HG02885 (cell line): ENCODE results near the gene TRIM4.
"Not testable (repeated sequence)": the region's sequence is repeated elsewhere in the genome, so short reads cannot be mapped to it uniquely, and the experiment has no call there.

Experiments
- ATAC-seq: cut with Tn5 transposase; IDR thresholded peaks from one replicate; pipeline ENCODE4 v1.9.1; 2021; ENCODE audit warnings: mild to moderate bottlenecking; ENCODE audit not compliant: unreplicated experiment, poor library complexity

The TRIM4 gene

DNA sequence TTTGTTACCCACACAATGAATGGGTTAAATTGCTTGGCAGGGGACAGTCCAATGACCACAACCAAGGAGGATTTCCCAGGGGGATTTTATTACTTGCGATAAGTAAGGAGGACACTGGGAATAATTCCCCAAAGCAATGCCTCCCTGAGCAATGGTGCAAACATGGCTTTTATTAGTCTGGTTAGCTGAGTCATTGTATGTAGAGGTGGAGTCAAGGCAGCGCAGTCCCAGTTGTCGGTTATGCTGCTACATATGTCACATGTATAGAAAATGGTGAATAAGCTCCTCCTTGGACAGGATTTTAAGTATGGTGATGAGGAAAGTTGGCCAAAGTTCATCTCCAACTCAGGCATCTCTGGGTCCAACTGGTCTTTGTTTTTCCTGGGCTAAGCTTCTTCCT is 3.9 kb upstream of the TRIM4 start:
- no peak for ATAC-seq

DNA sequence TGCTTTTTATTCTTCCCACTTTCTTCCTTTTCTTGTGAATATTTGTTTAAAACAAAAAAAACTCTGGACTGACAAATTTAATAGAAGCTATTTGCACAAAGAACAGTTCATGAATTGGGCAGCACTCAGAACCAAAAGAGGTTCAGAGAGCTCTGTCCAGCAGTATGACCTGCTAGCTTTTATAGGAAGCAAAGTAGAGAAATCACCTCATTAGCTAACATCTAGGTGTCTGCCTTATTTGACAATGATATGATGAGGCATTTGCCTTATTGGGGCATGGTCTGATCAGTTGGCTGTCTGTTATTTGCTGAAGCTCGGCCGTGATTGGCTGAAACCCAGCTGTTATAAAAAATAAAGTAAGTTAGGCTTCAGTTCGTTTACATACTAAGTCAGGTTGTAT is 819 bp upstream of the TRIM4 start:
- no peak for ATAC-seq

DNA sequence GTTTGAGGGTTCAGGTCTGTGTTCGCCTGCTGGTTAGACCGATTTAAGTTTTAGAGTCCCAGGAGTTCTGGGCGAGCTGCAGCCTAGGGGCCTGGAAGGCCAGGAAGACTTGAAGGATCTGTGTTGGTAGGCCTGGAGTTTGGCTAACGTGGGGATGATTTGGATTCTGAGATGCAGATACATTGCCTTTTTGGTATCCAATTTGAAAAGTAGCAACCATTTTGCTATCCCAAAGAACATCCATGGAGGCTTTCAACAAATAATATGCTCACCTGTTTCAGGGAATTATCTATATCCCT is 433 bp upstream of the TRIM4 start:
- no peak for ATAC-seq

DNA sequence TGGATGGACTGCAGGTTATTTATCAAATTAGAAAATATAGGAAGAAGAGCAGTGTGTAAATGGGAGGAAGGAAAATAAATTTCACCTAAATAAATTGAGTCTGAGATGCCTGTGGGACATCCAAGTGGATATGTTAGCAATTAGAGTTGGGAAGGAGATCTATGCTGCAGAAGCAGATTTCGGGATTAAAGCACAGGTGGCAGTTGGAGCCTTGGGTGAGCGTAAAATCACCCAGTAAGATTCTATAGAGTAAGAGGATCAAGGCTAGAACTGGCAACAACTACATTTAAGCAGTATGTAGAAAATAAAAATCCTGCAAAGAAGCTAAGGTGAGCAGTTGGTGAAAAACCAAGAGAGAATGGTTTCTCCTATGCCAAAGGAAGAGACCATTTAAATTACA is 8.4 kb downstream of the TRIM4 start:
- ATAC-seq: no peak

DNA sequence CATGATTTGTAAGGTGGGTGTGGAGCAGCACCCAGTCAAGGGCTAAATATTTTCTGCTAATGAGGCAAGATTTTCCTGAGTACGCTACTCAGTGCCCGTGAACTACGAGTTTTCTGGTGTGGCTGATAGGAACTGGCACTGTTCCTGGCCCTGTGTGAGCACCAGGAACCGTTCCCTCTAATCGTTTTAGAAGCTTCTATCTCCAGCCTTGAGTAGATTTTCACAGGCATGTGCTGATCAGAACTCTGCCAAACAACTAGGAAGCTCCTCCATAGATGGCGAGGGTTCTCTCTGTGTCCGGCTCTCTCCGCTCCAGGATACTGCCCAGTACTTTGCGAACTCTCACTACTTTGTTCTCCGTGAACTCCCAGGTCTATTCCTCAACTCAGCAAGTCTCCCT is 17.7 kb downstream of the TRIM4 start:
- no peak for ATAC-seq

DNA sequence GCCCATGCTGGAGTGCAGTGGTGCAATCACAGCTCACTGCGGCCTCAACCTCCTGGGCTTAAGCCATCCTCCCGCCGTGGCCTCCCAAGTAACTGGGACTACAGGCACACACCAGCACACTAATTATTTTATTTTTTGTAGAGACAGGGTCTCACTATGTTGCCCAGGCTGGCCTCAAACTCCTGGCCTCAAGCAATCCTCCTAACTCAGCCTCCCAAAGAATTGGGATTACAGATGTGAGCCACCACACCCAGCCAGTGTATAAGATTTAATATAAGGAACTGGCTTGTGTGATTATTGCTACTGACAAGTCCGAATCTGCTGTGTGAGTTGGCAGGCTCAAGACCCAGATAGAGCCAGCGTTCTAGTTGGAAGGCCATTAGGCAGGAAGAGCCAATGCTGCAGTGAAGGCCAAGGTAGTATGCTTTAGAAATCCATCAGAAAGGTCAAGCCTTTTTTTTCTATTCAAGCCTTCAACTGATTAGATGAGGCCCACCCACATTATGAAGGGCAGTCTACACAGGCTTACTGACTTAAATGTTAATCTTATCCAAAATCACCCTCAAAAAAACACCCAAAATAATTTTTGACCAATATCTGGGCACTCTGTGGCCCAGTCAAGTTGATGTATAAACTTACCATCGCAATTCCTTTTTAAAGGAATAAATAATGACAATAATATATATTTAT is 19.4 kb downstream of the TRIM4 start:
- ATAC-seq: no peak

DNA sequence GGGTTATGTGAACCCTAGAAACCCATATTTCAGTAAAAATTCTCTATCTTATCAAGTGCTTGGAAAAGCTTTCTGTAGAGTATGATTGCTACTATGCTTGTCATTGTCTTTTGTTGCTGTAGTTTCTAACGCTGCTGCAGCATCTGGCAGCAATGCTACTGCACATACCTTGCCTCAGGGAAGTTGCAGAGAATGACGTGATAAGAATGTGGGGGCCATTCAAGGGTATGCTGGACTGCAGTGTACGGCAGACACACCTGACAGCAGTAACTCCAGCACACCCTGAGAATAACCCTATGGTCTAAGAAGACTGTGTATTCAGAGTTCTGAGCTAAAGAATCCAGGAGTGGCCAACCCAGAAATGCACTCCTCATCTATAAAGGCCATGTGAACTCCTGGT is 20.5 kb downstream of the TRIM4 start:
- ATAC-seq: no peak

DNA sequence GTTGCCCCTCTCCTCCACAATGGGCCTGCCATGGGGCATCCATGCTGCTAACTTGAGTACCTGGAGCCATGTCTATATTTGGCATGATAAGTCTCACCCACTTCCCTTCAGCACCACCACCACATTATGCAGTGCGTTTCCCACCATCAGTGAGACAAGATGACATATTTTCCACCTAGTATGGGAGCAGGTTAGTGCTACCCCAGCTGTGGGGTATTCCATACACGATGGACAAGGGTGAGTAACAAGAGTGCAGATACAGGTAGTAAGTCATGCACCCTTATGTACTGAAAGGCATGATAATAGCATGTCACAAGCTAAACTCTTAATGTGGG is 21.3 kb downstream of the TRIM4 start:
- ATAC-seq: no peak

DNA sequence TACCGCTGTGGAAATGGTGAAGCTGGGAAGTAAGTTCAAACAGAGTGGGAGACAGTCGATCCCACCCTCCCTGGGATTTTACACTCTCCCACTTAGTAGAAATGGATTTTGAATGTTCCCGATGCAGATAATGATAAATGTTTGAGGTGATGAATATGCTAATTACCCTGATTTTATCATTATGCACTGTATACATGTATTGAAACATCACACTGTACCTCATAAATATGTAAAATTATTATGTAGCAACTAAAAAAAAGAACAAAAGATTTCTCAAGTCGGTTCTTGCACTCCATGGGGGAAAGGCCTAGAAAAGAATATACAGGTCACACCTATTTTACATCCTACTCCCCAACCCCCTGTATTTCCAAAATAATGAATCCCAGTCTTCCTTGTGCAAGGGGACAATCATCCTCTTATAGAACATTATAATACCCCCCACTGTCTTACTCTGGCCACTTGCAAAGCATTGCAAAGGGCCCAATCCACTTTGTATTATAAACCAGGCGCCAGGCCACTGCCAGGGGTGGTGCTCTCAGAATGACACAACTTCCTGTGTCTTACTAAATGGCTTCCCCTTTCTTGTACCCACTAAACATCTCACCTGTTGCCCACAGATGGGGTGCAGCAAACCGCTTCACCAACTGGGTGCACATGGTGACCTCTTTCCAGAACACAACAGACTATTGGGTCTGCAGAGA is 21.9 kb downstream of the TRIM4 start:
- no peak for ATAC-seq

DNA sequence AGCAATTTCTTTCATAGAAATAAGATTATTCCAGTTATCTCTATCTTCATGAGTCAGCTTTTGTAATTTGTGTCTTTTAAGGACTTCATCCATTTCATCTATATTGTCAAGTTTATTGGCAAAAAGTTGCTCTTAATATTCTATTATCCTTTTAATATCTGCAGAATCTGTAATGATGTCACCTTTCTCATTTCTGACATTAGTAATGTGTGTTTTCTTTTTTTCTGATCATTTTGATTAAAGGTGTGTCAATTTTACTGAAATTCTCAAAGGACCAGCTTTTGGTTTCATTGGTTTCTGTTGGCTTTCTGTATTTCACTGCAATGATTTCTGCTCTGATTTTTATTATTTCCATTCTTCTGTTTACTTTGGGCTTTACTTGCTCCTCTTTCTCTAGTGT is 24.6 kb downstream of the TRIM4 start:
- ATAC-seq: no peak

DNA sequence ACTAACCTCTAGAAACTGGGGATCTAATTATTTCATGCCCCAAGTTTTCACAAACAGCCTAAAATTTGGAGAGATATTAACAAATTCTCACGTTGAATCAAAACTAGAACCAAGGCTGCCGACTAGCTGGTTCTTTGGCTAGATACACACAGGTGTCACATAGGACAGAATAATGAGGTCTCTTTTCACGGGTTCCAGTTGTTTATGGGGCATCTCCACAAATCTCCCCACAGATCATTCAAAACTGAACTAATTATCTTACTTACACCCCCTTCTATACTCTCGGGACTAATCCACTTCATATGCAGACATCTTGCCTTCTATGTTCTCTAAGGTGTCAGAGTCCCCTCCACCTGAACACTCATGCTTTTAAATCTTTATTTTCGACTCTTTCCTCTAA is 26.1 kb downstream of the TRIM4 start:
- ATAC-seq: no peak

DNA sequence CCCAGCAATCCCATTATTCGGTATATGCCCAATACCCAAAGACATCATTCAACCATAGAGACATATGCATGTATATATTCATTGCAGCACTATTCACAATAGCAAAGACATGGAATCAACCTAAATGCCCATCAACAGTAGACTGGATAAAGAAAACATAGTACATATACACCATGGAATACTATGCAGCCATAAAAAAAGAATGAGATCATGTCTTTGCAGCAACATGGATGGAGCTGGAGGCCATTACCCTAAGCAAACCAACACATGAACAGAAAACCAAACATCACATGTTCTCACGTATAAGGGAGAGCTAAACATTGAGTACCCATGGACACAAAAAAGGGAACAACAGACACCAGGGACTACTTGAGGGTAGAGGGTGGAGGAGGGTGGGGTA is 29.0 kb downstream of the TRIM4 start:
- not testable (repeated sequence) for ATAC-seq

DNA sequence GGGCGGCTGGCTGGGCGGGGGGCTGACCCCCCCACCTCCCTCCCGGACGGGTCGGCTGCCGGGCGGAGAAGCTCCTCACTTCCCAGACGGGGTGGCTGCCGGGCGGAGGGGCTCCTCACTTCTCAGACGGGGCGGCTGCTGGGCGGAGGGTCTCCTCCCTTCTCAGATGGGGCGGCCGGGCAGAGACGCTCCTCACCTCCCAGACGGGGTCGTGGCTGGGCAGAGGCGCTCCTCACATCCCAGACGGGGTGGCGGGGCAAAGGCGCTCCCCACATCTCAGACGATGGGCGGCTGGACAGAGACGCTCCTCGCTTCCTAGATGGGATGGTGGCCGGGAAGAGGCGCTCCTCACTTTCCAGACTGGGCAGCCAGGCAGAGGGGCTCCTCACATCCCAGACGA is 31.0 kb downstream of the TRIM4 start:
- ATAC-seq: not testable (repeated sequence)

DNA sequence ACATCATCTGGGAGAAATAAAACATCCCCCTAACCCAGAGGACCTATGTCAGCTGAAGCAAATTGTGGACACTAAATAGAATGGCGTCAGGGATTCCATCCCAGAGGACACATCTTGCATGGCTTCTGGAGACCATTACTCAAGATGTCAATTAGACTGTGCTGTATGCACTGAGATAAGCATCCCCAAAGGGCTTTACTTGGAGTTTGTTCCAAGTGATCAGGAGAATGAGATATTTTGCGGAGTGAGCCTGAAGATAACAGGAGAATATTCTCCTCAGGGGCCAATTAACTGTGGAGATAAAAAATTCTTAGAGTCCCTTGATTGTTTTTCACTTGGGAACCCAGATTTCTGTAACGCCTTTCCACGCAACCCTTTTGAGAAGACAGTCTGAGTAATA is 38.0 kb downstream of the TRIM4 start:
- no peak for ATAC-seq

DNA sequence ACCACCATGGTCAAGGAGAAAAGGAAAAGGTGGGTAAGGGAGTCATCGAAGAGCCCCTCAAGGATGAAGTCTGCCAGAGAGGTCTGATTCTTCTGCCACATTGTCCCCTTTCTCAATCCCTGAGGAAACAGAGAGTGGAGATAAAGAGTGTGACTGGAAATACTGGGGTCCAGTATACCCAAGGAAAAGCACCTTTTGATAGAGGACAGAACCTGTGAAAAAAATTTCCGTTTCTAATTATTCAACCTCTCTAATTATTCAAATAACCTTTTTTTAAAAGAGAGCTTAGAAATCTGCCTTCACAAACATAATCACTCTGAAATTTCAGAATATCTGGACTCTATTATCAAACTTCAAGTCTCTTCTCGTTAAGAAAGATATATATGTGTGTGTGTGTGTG is 42.4 kb downstream of the TRIM4 start, which contains the start of gene OR2AE1:
Gene OR2AE1, minus strand, starts transcription at position 101 of the 400 bp plus-strand sequence. Its CDS starts 0 bp downstream, at position 101.
- no peak for ATAC-seq

DNA sequence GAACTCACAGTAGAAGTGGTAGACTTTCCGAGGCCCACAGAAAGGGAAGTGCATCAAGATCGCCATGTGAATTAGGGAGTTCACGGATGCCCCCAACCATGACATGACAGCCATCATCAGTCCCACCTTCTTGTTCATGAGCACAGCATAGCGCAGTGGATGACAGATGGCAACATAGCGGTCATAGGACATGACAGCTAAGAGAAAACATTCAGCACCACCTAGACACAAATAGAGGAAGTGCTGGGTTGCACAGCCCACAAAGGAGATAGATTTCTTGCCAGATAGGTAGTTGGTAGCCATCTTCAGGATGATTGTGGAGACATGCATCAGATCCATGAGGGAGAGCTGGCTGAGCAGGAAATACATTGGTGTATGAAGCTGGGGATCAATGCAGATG is 42.8 kb downstream of the TRIM4 start:
- no peak for ATAC-seq

DNA sequence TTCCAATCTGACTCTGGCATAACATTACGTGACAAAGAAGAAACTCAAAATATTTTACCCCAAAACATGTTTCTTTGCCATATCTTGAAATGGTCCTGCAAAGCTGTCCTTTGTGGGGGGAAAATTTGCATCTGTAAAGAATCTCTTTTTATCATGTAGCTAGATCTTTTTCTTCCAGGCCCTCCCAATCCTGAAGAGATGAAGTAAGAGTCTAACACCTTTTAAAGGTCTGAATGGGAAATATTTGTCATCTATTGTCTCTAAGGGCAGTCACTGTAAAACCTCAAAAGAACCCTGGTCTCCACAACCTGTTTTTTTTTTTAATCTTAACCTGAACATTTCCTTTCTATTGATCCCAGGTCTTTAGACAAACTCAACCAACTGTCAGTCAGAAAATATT is 51.1 kb downstream of the TRIM4 start:
- no peak for ATAC-seq

DNA sequence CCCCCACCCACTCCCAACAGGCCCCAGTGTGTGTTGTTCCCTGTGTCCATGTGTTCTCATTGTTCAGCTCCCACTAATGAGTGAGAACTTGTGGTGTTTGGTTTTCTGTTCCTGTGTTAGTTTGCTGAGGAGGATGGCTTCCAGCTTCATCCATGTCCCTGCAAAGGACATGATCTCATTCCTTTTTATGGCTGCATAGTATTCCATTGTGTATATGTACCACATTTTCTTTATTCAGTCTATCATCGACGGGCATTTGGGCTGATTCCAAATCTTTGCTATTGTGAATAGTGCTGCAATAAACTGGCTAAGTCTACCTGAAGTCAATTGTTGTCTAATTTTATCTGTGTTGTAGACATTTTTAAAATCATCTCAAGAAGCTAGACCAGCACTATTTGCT is 51.9 kb downstream of the TRIM4 start:
- not testable (repeated sequence) for ATAC-seq

DNA sequence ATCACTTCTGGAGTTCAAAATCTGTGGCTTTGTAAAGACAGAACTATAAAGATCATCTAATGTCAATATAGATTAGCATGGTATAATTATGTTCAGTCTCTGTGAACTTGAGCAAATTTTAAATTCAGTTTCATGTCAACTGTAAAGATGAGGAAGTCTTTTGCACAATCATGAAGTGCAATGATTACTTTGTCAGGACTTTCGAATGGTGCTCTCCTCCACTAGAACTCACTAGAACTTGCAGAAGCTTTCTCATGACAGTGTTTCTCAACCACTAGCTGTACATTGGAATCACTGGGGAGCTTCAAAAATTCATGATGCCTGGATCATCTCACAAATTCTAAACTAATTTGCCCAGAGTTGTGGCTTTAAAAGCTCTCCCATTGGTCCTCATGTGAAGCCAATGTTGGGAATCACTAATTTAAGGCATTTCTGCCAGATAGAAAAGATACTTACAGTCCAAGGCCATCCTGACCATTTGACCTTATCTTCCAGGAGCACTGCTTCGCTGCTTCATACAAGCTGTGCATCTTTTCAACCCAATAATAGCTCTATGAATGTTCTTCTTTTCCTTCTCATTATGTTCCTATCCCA is 55.4 kb downstream of the TRIM4 start:
- no peak for ATAC-seq

DNA sequence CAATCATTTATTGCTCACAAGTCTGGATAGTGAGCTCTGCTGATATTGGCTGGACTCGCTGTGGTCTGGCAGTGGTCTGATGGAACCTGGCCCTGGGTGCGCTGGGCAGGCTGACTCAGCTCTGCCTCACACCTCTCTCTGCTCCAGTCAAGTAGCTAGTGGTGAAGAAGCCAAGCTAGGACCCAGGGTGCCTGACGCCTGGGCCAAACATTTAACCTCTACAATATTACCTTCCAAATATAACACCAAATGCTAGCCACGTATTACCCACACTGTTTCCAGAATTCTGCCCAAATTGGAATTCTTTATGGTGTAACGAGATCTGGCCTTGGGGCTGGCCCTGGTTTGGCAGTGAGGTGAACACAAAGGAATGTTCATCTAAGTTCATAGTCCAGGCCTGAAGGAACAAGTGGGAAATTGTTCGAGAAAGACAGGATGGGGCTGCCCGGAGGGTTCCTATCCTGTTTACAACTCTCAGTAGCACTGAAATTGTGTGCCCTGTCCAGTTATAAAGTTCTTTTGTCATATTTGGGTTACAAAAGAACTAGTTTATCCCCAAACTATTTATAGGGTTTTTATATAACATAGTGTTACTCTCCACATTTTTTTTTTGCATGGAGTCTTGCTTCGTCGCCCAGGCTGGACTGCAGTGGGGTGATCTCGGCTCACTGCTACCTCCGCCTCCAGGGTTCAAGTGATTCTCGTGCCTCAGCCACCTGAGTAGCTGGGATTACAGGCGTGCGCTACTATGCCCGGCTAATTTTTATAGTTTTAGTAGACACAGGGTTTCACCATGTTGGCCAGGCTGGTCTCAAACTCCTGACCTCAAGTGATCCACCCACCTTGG is 58.8 kb downstream of the TRIM4 start:
- no peak for ATAC-seq

DNA sequence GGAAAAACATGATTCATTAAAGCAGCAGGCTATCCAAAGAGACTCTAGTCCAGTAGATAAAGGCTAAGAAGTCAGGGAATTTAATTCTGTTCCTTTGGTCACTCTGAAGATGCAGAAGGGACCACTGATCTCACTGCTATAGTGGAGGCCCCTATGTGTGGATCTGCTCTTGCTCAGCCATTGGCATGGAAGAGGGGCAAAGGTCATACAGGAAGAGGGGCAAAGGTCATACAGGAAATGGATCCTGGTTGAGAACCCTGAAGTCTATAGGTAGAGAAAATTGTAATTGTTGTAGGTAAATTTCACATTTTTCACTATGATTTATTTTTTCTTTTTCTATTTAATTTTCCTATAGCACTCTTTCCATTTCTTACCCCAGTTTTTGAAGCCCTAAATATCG is 64.1 kb downstream of the TRIM4 start:
- no peak for ATAC-seq
